Choroid plexus epithelial cell (primary cell): ENCODE results near the gene ZNF281.
"Not testable (repeated sequence)": the region's sequence is repeated elsewhere in the genome, so short reads cannot be mapped to it uniquely, and the experiment has no call there.

ENCODE experiments used
- DNase-seq: peaks from one replicate; pipeline ENCODE4 v3.0.0-alpha.2; 2010; ENCODE audit warnings: low read depth
- H3K4me3 ChIP-seq: 2 replicates; pipeline ENCODE4 v1.5.1; 2011; ENCODE audit warnings: low read depth, mild to moderate bottlenecking, control low read depth, low read length, moderate library complexity
- CTCF ChIP-seq: conservative IDR thresholded peaks from 2 replicates; pipeline ENCODE4 v1.5.1; 2011; ENCODE audit warnings: low read depth, mild to moderate bottlenecking, control low read depth, inconsistent platforms, low read length, moderate library complexity

ZNF281 gene

GRCh38 chr1:200448034-200448762, 38.4 kb upstream of the ZNF281 start:
- H3K4me3 ChIP-seq, result no peak overlapping the region
- TF ChIP-seq CTCF, result no peak
- DNase-seq, result no peak

GRCh38 chr1:200445213-200445612, 35.4 kb upstream of the ZNF281 start:
- H3K4me3 ChIP-seq, result no peak overlapping the region
- DNase-seq, result peak; percentile 56
- no peak for TF ChIP-seq CTCF

- DNase-seq, result no peak
- no peak overlapping the region for H3K4me3 ChIP-seq
- no peak for TF ChIP-seq CTCF
Observed at GRCh38 chr1:200444478-200444877, 34.6 kb upstream of the ZNF281 start.

DNA sequence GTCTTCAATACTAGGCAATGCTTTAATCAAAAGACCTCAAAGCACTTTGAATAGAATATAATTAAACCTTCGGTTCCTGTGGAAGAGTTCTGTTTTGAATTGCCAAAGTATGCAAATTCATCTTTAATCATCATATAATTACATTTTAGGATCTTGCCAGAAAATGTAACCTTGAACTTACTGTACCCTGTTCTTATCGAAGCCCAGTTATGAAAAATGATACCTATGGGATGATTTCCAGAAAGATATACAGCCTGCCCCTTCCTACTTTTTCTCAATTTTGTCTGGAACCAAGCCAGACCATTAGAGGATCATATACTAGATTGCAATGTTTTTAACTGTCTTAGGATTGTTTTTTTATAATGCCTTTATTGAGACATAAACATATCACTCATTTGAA, 34.0 kb upstream of the ZNF281 start:
- no peak for TF ChIP-seq CTCF
- no peak for DNase-seq
- no peak overlapping the region for H3K4me3 ChIP-seq

DNA sequence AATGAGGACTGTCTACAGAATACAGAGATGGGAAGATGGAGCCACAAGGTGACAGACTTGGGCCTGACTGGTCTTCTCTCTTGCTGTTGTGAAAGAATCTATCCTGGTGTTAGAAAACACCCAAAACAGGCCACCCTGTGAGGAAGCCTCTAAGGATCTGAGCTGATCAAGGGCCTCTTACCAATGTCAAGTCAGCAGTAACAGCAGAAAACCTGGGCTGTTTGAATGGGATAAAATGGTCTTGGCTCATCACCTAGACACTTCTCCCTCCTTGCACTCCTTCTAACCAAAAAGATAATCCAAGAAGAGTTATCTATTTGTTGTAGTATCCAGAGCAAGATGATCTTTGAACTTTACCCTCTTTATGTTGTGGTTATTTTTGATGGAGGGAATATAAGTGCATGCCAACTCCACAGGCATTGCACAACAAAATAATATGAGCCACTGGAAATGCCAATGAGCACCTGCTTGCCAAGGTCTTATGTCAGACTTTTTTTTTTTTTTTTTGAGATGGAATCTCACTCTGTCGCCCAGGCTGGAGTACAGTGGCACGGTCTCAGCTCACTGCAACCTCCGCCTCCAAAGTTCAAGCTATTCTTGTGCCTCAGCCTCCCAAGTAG, 32.8 kb upstream of the ZNF281 start:
- DNase-seq, result no peak
- no peak for TF ChIP-seq CTCF
- H3K4me3 ChIP-seq, result no peak overlapping the region

- H3K4me3 ChIP-seq, result no peak overlapping the region
- DNase-seq, result no peak
- no peak for TF ChIP-seq CTCF
Observed at GRCh38 chr1:200442023-200442422, 32.2 kb upstream of the ZNF281 start.

- no peak for TF ChIP-seq CTCF
- no peak overlapping the region for H3K4me3 ChIP-seq
- DNase-seq, result peak; percentile 52
Observed at GRCh38 chr1:200438911-200439310, 29.1 kb upstream of the ZNF281 start.

DNA sequence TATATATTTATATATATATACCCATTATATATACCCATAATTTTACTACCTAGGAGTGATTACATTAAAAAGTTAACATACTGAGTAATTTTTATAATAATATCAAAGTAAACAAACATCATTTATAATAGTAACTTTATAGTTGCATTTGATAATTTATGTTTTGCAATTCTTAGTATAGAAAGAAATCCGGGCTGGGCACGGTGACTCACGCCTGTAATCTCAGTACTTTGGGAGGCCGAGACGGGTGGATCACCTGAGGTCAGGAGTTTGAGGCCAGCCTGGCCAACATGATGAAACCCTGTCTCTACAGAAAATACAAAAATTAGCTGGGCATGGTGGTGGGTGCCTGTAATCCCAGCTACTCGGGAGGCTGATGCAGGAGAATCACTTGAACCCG, 28.6 kb upstream of the ZNF281 start:
- DNase-seq, result not testable (repeated sequence)

More for the DNA sequence above, 28.6 kb upstream of the ZNF281 start:
- not testable (repeated sequence) for H3K4me3 ChIP-seq
